IMR-90 (cell line): Measurements from ENCODE around the gene PRKD2. TPM values are rescaled to one million over a fixed set of nuclear protein-coding genes. Genes with fewer than 3 reads are reported as not detected.

ENCODE experiments used
- ATAC-seq: fragments of 200-7000 bp; cut with Tn5 transposase; 2 replicates; pipeline ENCODE4 v1.9.1; 2020; ENCODE audit warnings: low read depth, mild to moderate bottlenecking, moderate library complexity
- BruUV-seq: library from RNA; stranded (reverse); fragments of 400-500 nt; replicated peaks from 2 replicates; lab custom pipeline; 2021; lab: Mats Ljungman, UMichigan
- CTCF ChIA-PET: fragments of 300-600 bp; formaldehyde crosslinking; extraction: SDS; loops from one replicate; lab custom pipeline; 2021; ENCODE audit warnings: antibody characterized with exemption; lab: Yijun Ruan, JAX
- POLR2A ChIA-PET: fragments of 300-600 bp; sonication (Branson Sonifier 250); formaldehyde crosslinking; loops from one replicate; lab custom pipeline; 2022; ENCODE audit warnings: antibody characterized with exemption; ENCODE audit not compliant: unreplicated experiment; lab: Charles Lee
- DNase-seq: peaks from one replicate; pipeline ENCODE4 v3.0.0; 2013
- H2AFZ ChIP-seq: replicated peaks from 2 replicates; pipeline ENCODE3; 2013; ENCODE audit warnings: low read length, mild to moderate bottlenecking; ENCODE audit not compliant: poor library complexity
- H2AK5ac ChIP-seq: 2 replicates; pipeline ENCODE4 v1.6.1; 2013; ENCODE audit warnings: low read depth, low read length, inconsistent platforms
- H2AK9ac ChIP-seq: replicated peaks from 2 replicates; pipeline ENCODE3; 2013; ENCODE audit warnings: mild to moderate bottlenecking, low read depth, low read length, moderate library complexity; ENCODE audit not compliant: poor library complexity
- H2BK120ac ChIP-seq: 2 replicates; pipeline ENCODE4 v1.6.1; 2013; ENCODE audit warnings: low read depth, low read length, inconsistent platforms
- H2BK15ac ChIP-seq: 3 replicates; pipeline ENCODE4 v1.6.1; 2013; ENCODE audit warnings: low read depth, low read length, inconsistent platforms
- H2BK20ac ChIP-seq: 2 replicates; pipeline ENCODE4 v1.6.1; 2013; ENCODE audit warnings: low read depth, mild to moderate bottlenecking, inconsistent platforms, low read length, moderate library complexity
- H2BK5ac ChIP-seq: 2 replicates; pipeline ENCODE4 v1.6.1; 2013; ENCODE audit warnings: mild to moderate bottlenecking, low read depth, low read length, inconsistent platforms; ENCODE audit not compliant: poor library complexity, severe bottlenecking
- H3K14ac ChIP-seq: replicated peaks from 2 replicates; pipeline ENCODE4 v1.6.1; 2013; ENCODE audit warnings: low read depth, low read length, inconsistent platforms
- H3K18ac ChIP-seq: 2 replicates; pipeline ENCODE4 v1.6.1; 2013; ENCODE audit warnings: low read depth, low read length, control low read depth
- H3K23ac ChIP-seq: 2 replicates; pipeline ENCODE4 v1.6.1; 2013; ENCODE audit warnings: low read depth, low read length, inconsistent platforms
- H3K27ac ChIP-seq: 2 replicates; pipeline ENCODE4 v1.5.1; 2013; ENCODE audit warnings: mild to moderate bottlenecking, control low read depth, low read length; ENCODE audit not compliant: insufficient read depth
- H3K27me3 ChIP-seq: 2 replicates; pipeline ENCODE4 v1.6.1; 2013; ENCODE audit warnings: low read length; ENCODE audit not compliant: control insufficient read depth, insufficient read depth
- H3K36me3 ChIP-seq: 2 replicates; pipeline ENCODE4 v1.6.1; 2013; ENCODE audit warnings: low read length, mixed read lengths; ENCODE audit not compliant: control insufficient read depth, insufficient read depth
- H3K4ac ChIP-seq: 2 replicates; pipeline ENCODE4 v1.6.1; 2013; ENCODE audit warnings: low read depth, low read length, inconsistent platforms
- H3K4me1 ChIP-seq: 2 replicates; pipeline ENCODE4 v1.6.1; 2013; ENCODE audit warnings: low read length, mixed read lengths; ENCODE audit not compliant: control insufficient read depth, insufficient read depth
- H3K4me2 ChIP-seq: 2 replicates; pipeline ENCODE4 v1.6.1; 2013; ENCODE audit warnings: low read depth, mild to moderate bottlenecking, control low read depth, low read length, moderate library complexity
- H3K4me3 ChIP-seq: 2 replicates; pipeline ENCODE4 v1.5.1; 2013; ENCODE audit warnings: low read depth, mild to moderate bottlenecking, control low read depth, low read length, moderate library complexity; ENCODE audit not compliant: insufficient read depth
- H3K56ac ChIP-seq: 2 replicates; pipeline ENCODE4 v1.6.1; 2013; ENCODE audit warnings: low read length, inconsistent platforms; ENCODE audit not compliant: insufficient read depth; ENCODE audit errors: extremely low read depth
- H3K79me1 ChIP-seq, 2 experiments: 2 replicates each; pipeline ENCODE4 v1.6.1; 2013; ENCODE audit warnings: low read length in 2 of 2, inconsistent platforms in 1 of 2, low read depth in 1 of 2
- H3K9ac ChIP-seq: 2 replicates; pipeline ENCODE4 v1.6.1; 2013; ENCODE audit warnings: low read depth, low read length, control low read depth
- H3K9me1 ChIP-seq: 2 replicates; pipeline ENCODE4 v1.6.1; 2013; ENCODE audit warnings: low read length, inconsistent platforms; ENCODE audit not compliant: insufficient read depth
- H3K9me3 ChIP-seq: 2 replicates; pipeline ENCODE4 v1.6.1; 2013; ENCODE audit warnings: low read length; ENCODE audit not compliant: control insufficient read depth, insufficient read depth
- H4K20me1 ChIP-seq: 2 replicates; pipeline ENCODE4 v1.6.1; 2013; ENCODE audit warnings: low read length, inconsistent platforms; ENCODE audit not compliant: insufficient read depth
- H4K5ac ChIP-seq: 2 replicates; pipeline ENCODE4 v1.6.1; 2013; ENCODE audit warnings: mild to moderate bottlenecking, low read depth, low read length, control low read depth
- H4K8ac ChIP-seq, 2 experiments: 2 replicates each; pipeline ENCODE4 v1.6.1; 2013; ENCODE audit warnings: low read depth in 2 of 2, low read length in 2 of 2, control low read depth in 1 of 2, inconsistent platforms in 1 of 2
- H4K91ac ChIP-seq: 2 replicates; pipeline ENCODE4 v1.6.1; 2013; ENCODE audit warnings: low read depth, low read length, inconsistent platforms; ENCODE audit not compliant: insufficient read depth
- BHLHE40 ChIP-seq: fragments of 150-350 bp; IDR thresholded peaks from 2 replicates; pipeline ENCODE4 v1.6.1; 2016; ENCODE audit warnings: mild to moderate bottlenecking, low read depth, low read length
- CEBPB ChIP-seq: IDR thresholded peaks from 2 replicates; pipeline ENCODE4 v1.6.1; 2012; ENCODE audit warnings: low read depth, low read length, improper control_type of control experiment
- CHD1 ChIP-seq: IDR thresholded peaks from 2 replicates; pipeline ENCODE4 v1.6.1; 2012; ENCODE audit warnings: low read depth, low read length, improper control_type of control experiment
- CTCF ChIP-seq: conservative IDR thresholded peaks from 2 replicates; pipeline ENCODE4 v1.5.1; 2012; ENCODE audit warnings: mild to moderate bottlenecking, low read depth, low read length, improper control_type of control experiment
- ELK1 ChIP-seq: fragments of 150-350 bp; IDR thresholded peaks from 2 replicates; pipeline ENCODE4 v1.6.1; 2016; ENCODE audit warnings: low read depth, mild to moderate bottlenecking, low read length, moderate library complexity, borderline replicate concordance
- FOS ChIP-seq: fragments of 150-350 bp; IDR thresholded peaks from 2 replicates; pipeline ENCODE4 v1.6.1; 2016; ENCODE audit warnings: low read depth, low read length
- MAFK ChIP-seq: IDR thresholded peaks from 2 replicates; pipeline ENCODE4 v1.6.1; 2012; ENCODE audit warnings: low read depth, low read length, improper control_type of control experiment
- MAZ ChIP-seq: IDR thresholded peaks from 2 replicates; pipeline ENCODE4 v1.6.1; 2012; ENCODE audit warnings: low read depth, mild to moderate bottlenecking, low read length, improper control_type of control experiment, moderate library complexity, borderline replicate concordance
- POLR2A ChIP-seq: IDR thresholded peaks from 2 replicates; pipeline ENCODE4 v1.6.1; 2012; ENCODE audit warnings: mild to moderate bottlenecking, low read depth, low read length
- RAD21 ChIP-seq: IDR thresholded peaks from 2 replicates; pipeline ENCODE4 v1.6.1; 2012; ENCODE audit warnings: low read length, improper control_type of control experiment
- RCOR1 ChIP-seq: IDR thresholded peaks from 2 replicates; pipeline ENCODE4 v1.6.1; 2012; ENCODE audit warnings: mild to moderate bottlenecking, low read length, improper control_type of control experiment; ENCODE audit not compliant: insufficient replicate concordance
- RFX5 ChIP-seq: IDR thresholded peaks from 2 replicates; pipeline ENCODE4 v1.8.0; 2012; ENCODE audit warnings: low read depth, mild to moderate bottlenecking, low read length, moderate library complexity
- SMC3 ChIP-seq: fragments of 150-350 bp; IDR thresholded peaks from 2 replicates; pipeline ENCODE4 v1.6.1; 2016; ENCODE audit warnings: low read depth, mild to moderate bottlenecking, antibody characterized with exemption, low read length, moderate library complexity
- USF2 ChIP-seq: fragments of 150-350 bp; IDR thresholded peaks from 2 replicates; pipeline ENCODE4 v1.6.1; 2017; ENCODE audit warnings: mild to moderate bottlenecking, antibody characterized with exemption, low read length, low read depth
- WGBS, 2 experiments: methylation state at CpG; one replicate each; pipeline versions ENCODE4 v1.1.5 to v1.1.7; 2013; ENCODE audit warnings: missing lambda C conversion rate in 2 of 2; ENCODE audit not compliant: insufficient read length in 1 of 2; ENCODE audit errors: extremely low coverage in 2 of 2; 5-methylcytosine and 5-hydroxymethylcytosine counted together
- dilution Hi-C: fragments of 300-500 bp; cut with HindIII; formaldehyde crosslinking; loops from one replicate; pipeline ENCODE4 v1.14.3; 2018; ENCODE audit warnings: low sequenced_read_pairs; ENCODE audit not compliant: unreplicated experiment
- in situ Hi-C: fragments of 300-500 bp; cut with MboI; formaldehyde crosslinking; loops from 3 replicates; pipeline ENCODE4 v1.14.3; 2019; ENCODE audit warnings: low sequenced_read_pairs, inconsistent platforms, mixed read lengths
- intact Hi-C: fragments of 100-400 bp; cut with micrococcal nuclease; formaldehyde crosslinking; loops from 2 replicates; pipeline ENCODE4 v1.10.0; 2022
- polyA plus RNA-seq, 3 experiments: library from polyadenylated mRNA; depleted of rRNA; stranded (reverse); fragments of >200 nt; gene quantifications; 2 replicates each; pipeline ENCODE4 v1.2.3, GENCODE V29; 2012; ENCODE audit warnings: low replicate concordance in 1 of 3
- total RNA-seq: library from RNA; depleted of rRNA; stranded (reverse); fragments of >200 nt; gene quantifications from 2 replicates; pipeline ENCODE4 v1.2.3, GENCODE V29; 2012

PRKD2 gene
- total and polyA plus RNA-seq, 2 of the 4 experiments (the other 2 are of a cell fraction), result 9.9 to 19.6 TPM

GRCh38 chr19:46722421-46723022, 5.6 kb upstream of the PRKD2 start:
- ChIA-PET POLR2A (no interaction called here), CTCF (no interaction called here)
- ATAC-seq, result no peak
- H4K91ac ChIP-seq, result no peak overlapping the region
- 95% methylated on average over 10 of the region's 25 CpGs; no CpG with 5 or more reads in 1 of the 2 experiments for WGBS, 2 experiments
- no peak overlapping the region for H3K9ac ChIP-seq
- TF ChIP-seq USF2 (no peak), CHD1 (no peak), RCOR1 (no peak), ELK1 (no peak), RAD21 (no peak), MAFK (no peak), RFX5 (no peak), FOS (no peak), SMC3 (no peak), CTCF (no peak), CEBPB (no peak), MAZ (no peak), BHLHE40 (no peak), POLR2A (no peak)
- no peak overlapping the region for H3K4ac ChIP-seq
- H3K56ac ChIP-seq, result no peak overlapping the region
- no peaks in the 10 kb centered on the region for H3K9me1 ChIP-seq
- no TSS peak for BruUV-seq
- H3K18ac ChIP-seq, result no peak overlapping the region
- no peak overlapping the region for H4K5ac ChIP-seq
- peaks cover 71% of the 10 kb centered on the region for H3K36me3 ChIP-seq
- H3K4me1 ChIP-seq, result peaks cover 4% of the 10 kb centered on the region
- in situ Hi-C loops, result no loop called here
- no peak overlapping the region for H2AFZ ChIP-seq
- H3K23ac ChIP-seq, result no peak overlapping the region
- H2AK9ac ChIP-seq, result peak overlapping the region; percentile 82
- no peak overlapping the region for H2BK20ac ChIP-seq
- intact Hi-C loops, result no loop called here
- dilution Hi-C loops, result no loop called here
- H3K14ac ChIP-seq, result no peak overlapping the region
- H4K8ac ChIP-seq, result no peak overlapping the region
- no peak for DNase-seq
- H2AK5ac ChIP-seq, result no peak overlapping the region
- peaks cover 13% of the 10 kb centered on the region; the same call in 1 of the 2 replicates for H4K20me1 ChIP-seq
- no peak overlapping the region for H3K27ac ChIP-seq
- H2BK15ac ChIP-seq, result no peak overlapping the region
- H3K79me1 ChIP-seq, result peaks cover 14 to 45% of the 10 kb centered on the region in 2 experiments
- no peaks in the 10 kb centered on the region for H3K9me3 ChIP-seq
- no peaks in the 10 kb centered on the region for H3K27me3 ChIP-seq
- no peak overlapping the region for H2BK5ac ChIP-seq
- no peak overlapping the region for H2BK120ac ChIP-seq
- no peak overlapping the region for H3K4me2 ChIP-seq
- H3K4me3 ChIP-seq, result no peak overlapping the region
